Fibroblast of skin of right biceps (primary cell): ENCODE results near the gene OLFML2A.
"Not testable (repeated sequence)": the region's sequence is repeated elsewhere in the genome, so short reads cannot be mapped to it uniquely, and the experiment has no call there.

Experiments used
- DNase-seq: peaks from one replicate; pipeline ENCODE4 v3.0.0-alpha.2; 2013

OLFML2A gene

DNA sequence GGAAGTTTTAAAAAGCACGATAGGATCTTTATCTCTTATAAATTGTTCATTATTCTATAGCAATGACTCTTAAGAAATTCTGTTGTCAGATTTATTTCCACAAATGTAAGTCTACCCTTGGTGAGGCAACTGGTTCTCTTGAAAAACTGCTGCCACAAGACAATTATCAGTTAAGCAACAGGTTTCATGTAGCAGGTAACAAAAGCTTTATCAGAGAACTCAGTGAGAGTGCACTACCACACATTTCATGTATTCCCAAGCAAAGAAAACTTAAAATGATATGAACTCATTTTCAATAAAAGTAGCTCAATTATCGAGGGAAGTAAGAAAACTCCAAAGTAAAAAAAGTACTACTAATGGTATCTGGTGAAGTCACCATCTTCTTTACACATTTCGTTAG, 15.2 kb upstream of the OLFML2A start:
- no peak for DNase-seq

DNA sequence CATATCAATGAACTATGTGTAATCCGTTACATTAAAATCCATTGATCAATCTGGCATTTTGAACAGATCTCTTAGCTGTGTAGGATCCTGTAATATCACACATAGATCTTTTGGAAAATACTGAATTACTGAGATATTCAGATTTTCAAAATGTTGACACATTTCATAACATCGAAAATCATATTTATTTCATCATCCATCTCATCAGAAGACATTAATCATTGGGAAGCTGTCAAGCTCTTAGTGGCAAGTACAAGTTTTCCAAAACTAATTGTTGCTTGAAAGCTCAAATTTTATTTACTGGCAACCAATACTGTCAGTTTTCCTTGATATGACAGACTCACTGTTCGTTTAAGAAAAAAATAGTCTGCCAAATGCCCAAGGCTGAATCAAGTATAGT, 14.3 kb upstream of the OLFML2A start:
- DNase-seq = no peak

DNA sequence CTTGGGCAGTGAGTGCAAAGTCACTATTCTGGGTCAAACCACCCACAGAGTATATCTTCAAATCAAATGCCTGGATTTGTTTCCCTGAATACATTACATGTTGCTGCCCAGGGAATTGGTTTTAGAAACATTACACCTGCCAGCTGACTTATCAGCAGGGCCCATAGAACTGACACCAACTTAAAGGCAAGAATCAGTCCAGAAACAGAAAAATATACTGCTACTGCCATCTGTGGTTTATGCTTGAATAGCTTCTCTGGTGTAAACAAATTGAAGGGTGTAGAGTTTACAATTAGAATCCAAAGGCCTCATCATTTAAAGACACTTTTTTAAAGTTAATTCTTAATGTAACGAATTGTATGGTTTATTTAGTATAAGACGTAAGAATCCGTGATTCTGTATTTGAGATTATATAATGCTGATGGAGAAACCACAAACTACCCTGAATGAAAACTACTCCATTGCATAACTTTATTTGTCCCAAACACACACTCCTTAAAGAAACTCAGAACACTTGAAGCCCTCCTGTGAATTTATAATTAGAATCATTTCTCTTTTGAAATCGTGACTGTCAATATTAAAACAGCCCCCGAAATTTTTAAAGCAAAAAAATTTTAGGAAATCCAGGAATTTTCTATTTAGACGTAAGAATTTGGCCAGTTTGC, 12.0 kb upstream of the OLFML2A start:
- no peak for DNase-seq

DNA sequence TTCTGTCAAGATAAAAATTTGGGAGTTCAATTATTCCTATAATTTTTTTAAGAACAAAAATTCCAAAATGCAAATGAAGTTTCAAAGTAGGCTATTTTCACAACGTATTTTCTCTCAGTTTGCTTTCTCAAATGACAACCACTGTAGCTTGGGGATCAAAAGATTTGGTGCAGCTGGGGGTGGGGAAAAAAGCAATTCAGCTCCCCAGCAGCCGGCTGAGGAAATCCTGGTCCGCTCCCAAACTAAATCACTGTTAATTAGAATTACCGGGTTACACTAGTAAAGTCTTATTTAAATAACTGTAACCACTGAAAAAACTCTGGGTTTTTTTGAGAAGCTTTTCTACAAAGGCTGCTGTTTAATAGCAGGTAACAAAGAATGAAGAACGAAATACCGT, 11.5 kb upstream of the OLFML2A start:
- no peak for DNase-seq

DNA sequence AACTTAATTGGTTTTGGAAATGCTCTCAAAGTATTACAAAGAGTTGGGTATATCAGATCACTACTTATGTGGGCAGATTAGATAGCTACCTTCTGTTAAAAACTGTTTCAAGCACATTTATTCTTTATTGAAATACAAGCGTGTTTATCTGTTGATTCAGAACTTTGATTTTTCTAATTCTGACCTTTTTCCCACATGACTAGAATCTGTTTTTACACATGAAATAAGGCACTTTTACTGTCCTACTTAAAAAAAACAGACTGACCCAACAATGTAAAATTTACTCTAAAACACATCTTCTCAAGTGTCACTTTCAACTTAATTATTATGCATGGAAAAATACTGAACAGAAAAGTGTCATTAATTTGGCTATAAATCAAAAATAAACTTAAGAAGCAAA, 10.6 kb upstream of the OLFML2A start:
- DNase-seq = no peak

DNA sequence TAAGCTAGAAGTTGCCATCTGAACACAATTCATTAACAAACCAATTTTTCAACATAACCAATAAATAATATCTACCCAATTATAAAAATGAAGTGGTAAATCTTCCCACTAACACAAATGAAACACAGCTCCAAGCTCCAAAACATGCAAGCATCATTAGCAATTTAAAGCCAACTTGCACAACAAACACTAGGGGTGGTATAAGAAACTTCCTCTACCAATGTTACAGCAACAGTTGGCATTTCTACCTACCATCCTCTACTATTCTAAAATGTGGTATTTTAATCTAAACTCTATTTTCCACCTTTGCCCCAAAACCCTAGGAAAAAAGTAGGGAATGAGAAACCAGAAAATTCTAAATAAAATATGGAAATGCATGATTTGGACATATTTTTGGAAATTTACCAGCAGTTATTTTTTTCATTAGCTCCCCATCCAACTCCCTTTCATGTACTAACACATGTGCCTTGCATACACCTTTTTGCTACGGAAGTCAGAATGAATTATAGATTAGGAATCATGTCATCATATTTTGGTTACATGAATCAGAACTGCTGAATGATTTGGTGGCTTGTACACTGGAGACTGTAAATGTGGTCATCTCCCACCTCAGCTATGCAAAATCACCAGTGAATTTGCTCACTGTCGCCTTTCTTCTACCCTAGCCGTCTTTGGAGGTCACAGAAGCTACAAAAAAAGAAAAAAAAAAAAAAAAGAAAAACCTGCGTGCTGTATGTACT, 9.9 kb upstream of the OLFML2A start:
- DNase-seq = no peak

DNA sequence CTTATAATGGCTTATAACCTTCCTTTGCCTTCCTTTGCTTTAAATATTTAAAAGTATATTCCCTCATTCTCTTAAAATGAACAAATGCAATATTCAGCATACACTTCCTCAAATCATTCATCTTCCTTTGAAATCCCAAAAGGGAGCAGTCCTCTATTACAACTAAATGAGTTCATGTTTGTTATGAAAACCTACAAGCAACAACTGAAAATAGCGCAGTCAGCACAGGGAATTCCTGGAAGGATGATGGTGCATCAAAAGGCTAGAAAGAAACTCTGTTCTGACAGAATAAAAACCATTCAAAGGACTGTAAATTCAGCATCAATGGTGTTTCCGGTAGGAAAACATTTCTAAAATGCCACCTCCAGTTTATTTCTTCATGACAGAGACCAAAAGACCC, 9.1 kb upstream of the OLFML2A start:
- DNase-seq = no peak

DNA sequence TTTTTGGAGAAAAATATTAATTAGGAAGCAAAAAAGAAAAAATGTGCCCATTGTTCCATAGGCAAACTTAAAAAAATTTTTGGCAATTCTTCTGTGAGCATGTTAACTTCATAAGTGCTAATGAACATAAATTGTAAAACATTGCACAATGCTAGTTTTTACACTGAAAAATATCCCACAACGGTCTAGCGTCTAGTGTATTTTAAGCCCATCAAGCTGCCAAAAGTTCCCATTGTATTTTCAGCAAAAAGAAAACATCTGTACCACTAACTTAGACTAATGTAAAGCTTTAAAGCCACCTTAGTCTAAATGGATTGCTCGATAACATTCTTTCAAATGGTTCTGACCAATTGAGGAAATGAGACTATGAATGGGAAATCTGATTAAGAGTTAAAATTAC, 8.6 kb upstream of the OLFML2A start:
- DNase-seq = no peak

DNA sequence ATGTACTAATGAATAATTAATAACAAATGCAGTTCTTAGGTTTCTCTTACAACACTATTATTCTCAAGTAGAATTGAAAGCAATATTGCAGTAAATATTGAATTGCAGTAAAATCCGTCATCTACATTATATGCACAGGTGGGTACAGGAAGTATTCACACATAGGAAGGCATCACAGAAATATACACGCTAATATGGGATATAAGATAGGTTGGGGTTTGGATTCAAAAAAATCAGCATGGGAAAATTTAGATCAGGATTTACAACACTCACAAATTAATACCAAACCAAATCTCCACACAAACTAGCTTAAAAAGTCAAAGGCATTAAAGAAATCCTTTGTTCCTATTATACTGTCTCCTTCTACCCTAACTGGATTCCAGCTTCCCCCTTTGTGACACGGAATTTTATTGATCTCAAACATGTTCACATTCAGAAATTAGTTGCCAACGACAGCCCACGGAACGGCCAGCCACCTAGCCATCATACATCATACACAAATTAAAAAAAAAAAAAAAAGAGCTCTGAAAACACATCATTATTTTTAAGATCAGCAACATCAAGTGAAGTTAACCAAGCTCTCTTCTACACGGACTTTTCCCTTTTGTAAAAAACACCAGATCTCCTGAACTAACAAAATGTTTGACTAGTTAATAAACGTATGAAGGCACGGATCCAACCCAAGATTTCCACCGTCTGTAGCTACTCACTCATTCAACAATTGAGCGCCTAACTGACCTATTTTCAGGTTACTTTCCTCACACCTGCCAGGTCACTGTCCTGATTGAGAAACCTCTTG, 8.0 kb upstream of the OLFML2A start:
- no peak for DNase-seq

DNA sequence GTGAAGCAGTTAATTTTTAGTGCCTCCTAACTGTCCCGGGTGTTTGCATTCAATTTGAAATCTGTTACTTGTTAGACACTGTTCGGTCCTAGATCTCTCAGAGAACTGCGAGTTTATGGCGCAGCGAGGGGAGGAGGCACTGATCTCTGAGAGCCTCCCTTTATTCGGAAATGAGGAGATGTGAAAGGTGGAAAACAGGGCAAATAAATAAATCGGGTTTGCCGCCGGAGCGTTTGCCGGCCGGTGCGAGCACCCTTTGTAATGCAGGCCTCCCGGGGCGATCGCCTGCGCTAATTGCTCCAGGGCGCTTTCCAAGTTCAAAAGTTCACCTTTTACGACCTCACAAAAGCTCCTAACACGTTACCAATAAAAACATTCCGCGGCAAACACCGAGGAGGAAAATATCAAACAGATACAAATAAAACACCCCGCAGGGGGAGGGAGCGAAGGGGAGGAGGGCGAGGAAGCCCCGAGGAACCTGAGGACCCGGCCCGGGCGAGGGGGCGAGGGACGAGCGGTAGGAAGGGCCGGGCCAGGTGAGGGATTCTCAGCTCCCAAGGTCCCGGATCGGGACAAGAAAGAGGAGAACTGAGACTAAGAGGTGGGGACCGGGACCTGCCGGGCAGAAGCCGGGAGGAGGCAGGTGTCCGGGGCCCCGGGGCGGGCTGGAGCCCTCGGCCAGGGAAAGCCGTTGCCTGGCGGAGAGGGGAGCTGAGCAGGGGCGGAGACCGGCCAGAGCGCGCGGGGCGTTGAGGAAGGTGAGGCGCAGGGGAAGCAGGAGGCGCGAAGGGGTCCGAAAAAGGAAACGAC, 7.2 kb upstream of the OLFML2A start:
- no peak for DNase-seq

DNA sequence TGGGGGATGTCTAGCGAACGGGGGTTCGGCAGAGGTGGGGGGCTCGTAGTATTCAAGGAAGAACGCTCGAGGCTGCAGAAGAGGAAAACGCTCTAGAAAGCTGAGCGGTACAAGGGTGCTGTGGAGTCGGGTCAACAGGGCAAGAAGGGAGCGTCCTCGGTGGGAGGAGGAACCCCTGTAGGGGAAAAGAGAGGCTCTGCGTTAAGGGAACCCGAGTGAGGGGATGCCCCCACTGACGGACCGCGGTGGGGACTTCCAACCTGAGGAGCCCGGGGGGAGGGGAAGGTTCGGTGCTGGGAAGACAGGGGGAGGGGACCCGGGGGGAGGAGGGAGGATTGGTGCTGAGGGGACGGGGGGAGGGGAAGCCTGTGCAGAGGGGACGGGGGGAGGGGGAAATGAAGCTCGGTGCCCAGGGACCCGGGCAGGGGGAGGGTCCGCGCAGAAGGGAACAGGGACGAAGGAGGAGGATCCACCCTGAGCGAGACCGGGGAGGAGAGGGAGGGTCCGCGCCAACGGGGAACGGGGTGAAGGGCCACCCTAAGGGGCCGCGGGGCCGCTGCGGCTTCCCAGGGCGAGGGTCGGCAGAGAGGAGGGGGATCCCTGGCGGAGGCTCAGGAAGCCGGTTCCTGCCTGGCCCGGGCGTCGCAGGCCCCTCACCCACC, 6.4 kb upstream of the OLFML2A start:
- DNase-seq = no peak

DNA sequence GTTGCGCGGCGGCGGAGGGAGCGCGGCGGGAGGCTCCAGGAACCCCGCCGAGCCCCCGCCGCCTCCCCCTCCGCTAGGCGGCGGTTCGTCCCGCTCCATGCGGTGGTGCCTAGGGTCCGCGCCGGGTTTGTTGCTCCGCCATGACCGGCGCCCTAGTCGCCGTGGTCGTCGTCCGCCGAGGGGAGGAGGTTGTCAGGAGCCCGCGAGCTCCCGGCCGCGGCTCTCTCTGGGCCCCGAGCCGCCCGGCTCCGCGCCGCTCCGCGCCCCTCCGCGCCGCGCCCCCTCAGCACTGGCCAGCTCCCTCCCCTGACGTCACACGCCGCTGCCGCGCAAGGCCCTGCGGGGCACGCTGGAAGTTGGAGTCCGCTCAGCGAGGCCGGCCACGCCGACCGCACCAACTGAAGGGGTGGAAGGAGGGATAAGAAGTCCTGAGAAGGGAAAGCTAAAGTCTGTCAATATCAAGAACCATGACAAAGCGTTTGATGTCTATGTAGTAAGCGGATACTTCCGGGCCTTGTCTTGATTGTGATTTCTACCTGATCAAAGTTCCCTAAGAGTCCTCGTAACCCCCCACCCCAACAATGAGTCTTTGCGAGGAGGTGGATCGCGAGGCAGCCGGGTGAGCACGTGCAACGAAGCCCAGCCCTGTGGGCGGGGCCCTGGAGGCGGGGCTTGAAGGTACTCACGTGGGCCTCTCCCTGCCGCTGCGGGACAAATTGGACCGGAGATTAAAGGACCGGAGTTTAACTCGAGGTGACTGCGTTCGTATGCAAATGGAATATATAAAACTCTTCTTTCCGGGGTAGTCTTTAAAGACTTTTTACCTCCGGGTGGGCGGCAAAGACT, 5.7 kb upstream of the OLFML2A start, which contains the start of gene NR6A1:
TSS of gene NR6A1 (minus strand) at position 291 of the 846 bp plus-strand sequence.
- peak; percentile 96 for DNase-seq

DNA sequence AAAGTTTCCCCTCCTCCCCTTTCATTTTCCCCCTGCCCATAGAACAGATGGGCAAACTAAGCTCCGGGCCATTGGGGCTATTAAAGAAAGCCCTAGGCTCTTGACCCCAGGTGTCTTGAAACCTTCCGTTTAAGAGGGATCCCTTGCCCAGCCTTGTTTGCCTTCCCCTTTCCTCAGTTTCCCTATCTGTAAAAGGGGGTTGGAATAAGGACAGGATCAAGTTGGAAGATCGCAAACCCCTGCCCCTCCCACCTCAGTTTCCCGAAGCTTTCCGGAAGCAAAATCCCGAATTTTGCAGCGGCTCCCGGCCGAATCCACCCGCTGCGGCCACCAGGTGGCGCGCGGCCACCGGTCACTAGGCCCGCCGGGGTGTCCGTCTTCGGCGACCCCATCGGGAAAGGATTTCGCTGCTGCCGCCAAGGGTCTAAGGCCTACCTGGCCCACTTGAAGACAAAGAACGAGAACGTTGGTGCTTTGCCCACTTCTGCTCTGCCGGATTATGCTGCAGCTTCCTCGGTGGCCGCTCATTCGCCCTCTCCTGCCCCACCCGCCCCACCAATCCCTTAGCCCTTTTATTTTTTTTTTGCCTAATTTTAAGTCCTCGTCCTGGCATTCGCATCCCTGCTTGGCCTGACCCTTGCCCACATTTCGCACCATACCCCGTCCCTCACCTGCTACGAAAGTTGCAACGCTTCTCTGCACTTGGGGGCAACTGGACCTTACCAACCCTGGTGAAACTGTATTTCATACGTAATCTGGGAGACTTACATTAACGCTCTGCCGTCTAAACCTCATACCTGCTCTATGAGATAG, 4.9 kb upstream of the OLFML2A start:
- DNase-seq = peak; percentile 70

DNA sequence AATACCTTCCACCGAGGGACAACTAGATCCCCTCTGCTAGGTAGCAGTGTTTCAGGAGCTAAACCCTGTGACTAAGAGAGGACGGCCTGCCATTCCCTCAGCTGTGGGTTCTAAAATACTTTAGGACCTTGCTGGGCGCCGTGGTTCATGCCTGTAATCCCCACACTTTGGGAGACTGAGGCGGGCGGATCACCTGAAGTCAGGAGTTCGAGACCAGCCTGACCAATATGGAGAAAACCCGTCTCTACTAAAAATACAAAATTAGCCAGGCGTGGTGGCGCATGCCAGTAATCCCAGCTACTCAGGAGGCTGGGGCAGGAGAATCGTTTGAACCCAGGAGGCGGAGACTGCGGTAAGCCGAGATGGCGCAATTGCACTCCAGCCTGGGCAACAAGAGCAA, 4.1 kb upstream of the OLFML2A start:
- DNase-seq = not testable (repeated sequence)

DNA sequence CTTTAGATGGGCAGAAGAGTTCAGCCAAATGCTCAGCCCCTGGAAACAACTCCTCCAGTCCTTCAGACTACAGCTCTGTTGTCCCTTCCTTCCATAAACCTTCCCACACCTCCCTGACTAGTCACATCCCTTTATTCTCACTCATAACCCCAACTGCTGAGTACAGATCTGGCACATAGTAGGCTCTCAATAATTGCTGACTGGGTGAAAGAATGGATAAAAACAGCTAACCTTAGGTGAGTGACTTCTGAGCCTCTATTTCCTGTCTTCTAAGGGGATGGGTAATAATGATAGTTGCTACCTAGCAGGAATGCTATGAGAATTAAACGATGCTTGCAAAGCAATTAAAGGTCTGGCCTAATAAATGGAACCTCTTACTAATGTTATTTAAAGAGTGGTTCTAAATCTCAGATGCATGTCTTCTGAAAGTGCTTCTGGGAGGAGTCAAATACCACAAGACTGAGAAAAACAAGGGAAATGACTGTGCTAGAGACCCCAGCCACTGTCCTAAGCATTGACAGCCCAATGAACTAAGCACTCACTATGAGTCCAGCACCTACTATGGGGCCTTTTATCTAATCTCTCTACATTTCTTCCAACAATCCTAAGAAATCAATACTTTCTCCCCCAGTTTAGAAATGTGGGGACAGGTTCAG, 3.3 kb upstream of the OLFML2A start:
- DNase-seq = no peak

DNA sequence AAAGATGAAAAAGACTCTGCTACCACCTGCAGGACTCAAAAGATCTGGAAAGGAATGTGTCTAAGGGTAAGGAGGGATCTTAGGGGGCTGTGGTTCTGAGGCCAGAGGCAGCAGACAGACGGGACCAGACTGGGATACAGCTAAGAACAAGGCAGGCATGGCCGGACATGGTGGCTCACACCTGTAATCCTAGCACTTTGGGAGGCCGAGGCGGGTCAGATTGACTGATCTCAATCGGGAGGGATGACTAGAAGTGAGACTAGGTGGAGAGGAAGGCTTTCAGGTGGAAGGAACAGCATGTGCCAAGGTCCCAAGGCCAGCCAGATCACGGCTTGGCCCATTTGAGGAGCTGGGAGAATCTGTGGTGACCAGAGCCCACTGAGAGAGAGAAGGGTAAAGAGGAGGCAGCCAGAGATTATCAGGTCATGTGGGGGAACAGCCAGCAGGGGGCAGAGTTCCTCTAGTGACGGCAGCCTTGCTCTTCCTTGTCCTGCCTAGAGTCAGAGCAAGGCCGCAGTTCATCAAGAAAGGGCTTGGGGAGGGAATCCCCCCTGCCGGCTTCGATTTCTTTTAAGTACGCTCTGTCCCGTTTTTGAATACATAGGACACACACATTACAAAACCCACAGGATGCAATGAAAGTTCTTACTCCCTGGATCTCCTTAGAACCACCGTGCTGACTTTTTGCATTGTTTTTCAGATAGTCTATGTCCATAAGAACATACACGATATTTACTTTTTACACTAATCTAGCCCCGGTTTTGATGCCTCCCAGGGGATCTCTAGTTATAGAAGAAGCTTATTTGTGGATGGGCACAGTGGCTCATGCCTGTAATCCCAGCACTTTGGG, 2.6 kb upstream of the OLFML2A start:
- peak; percentile 68 for DNase-seq

DNA sequence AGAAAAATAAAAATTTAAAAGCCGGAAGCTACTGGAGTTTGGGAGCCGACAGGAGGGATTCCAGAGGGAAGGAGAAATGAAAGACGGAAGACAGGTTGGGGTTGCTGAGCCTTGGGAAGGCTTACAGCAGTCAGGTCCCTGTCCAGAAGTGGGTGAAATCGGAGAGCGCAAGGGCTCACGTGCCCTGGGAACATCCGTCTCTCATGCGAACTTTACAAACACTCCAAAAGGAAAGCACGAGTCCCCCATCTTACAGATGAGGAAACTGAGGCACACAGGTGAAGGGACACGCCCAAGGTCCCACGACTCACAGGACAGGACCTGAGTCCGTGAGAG, 347 bp upstream of the OLFML2A start:
- DNase-seq = no peak

DNA sequence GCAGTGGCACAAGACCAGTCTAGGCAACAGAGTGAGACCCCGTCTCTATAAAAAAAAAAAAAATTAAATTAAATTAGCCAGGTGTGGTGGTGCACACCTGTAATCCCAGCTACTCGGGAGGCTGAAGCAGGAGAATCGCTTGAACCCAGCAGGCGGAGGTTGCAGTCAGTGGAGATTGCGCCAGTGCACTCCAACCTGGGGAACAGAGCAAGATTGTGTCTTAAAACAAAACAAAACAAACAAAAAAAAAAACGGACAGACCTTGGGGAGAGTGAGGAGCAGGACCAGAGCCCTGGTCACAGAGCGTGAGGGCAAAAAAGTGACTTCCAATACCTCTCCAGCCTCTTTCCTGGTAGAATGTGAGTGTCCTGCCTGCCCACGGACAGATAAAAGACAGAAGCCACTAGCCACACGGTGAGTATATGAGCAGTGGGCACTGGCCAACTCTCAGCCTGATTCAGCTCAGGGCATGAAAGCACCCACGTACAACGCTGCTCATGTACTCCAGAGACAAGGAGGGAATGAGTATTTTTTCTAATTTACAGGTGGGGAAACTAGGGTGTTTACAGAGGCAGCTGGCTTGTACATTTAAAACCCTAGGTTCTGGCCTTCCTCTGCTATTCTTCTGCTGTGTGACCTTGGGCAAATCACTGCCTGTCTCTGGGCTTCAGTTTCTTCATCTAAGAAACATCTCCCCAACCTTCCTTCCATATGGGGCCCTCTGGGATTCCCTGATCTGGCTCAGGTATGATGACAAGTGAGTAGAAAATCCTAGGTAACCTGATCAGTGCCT, 1.8 kb downstream of the OLFML2A start:
- DNase-seq = no peak
